ENCODE data around the gene LRRC7.

LRRC7 gene

GRCh38 chr1:69846267-69846666 is 278.5 kb downstream of the LRRC7 start:
- Histone ChIP-seq H3K9me2 (replicated peaks; ENCODE audit: low read depth, low read length) (no peaks in the 10 kb centered on the region), H3F3A (ENCODE audit: low read depth) (no peaks in the 10 kb centered on the region), H3K79me2 (ENCODE audit: insufficient read depth, low read length) (no peaks in the 10 kb centered on the region), H3K9me3 (ENCODE audit: insufficient read depth, low read depth, low read length) (no peaks in the 10 kb centered on the region), H3K4me2 (ENCODE audit: low read depth, low read length, poor library complexity, severe bottlenecking) (no peak overlapping the region), H3K27me3 (ENCODE audit: insufficient read depth, low read length, poor library complexity, severe bottlenecking) (no peaks in the 10 kb centered on the region), H3K36me3 (ENCODE audit: insufficient read depth, low read length) (no peaks in the 10 kb centered on the region), H4K20me1 (ENCODE audit: insufficient read depth, low read length, poor library complexity, severe bottlenecking) (no peaks in the 10 kb centered on the region), H3K9ac (ENCODE audit: low read depth, low read length, poor library complexity, severe bottlenecking) (no peak overlapping the region), H3K4me1 (ENCODE audit: insufficient read depth, low read length, poor library complexity, severe bottlenecking) (no peaks in the 10 kb centered on the region), H2AFZ (ENCODE audit: low read length) (0 out of 2 replicates have a peak overlapping the region, but pooled peaks have one; percentile 6), H3K4me3 (ENCODE audit: low read length, poor library complexity, severe bottlenecking) (no peak overlapping the region)
- no peak for TF ChIP-seq EZH2phosphoT487 (IDR thresholded peaks at IDR 0.05; ENCODE audit: borderline replicate concordance)
- TF ChIP-seq, protein P1, sequence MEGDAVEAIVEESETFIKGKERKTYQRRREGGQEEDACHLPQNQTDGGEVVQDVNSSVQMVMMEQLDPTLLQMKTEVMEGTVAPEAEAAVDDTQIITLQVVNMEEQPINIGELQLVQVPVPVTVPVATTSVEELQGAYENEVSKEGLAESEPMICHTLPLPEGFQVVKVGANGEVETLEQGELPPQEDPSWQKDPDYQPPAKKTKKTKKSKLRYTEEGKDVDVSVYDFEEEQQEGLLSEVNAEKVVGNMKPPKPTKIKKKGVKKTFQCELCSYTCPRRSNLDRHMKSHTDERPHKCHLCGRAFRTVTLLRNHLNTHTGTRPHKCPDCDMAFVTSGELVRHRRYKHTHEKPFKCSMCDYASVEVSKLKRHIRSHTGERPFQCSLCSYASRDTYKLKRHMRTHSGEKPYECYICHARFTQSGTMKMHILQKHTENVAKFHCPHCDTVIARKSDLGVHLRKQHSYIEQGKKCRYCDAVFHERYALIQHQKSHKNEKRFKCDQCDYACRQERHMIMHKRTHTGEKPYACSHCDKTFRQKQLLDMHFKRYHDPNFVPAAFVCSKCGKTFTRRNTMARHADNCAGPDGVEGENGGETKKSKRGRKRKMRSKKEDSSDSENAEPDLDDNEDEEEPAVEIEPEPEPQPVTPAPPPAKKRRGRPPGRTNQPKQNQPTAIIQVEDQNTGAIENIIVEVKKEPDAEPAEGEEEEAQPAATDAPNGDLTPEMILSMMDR (conservative IDR thresholded peaks at IDR 0.05; ENCODE audit: low read length): no peak

DNA sequence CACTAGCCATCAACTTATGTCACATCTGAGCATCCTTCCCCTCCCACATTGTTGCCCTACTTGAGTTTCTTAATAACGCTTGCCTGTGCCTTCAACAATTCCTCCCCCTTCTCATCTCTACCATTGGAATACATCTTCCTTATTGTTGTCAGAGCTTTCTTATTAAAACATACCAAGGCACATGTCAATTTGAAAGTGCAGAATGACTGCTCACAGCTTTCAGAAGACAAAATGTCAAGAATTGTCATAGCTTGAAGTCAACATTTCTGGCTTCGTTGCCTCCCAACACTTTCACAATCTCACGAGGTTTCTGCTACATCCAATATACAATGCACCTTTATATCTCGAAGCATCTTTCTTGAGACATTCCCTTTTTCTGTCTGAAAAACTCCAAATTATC is 279.9 kb downstream of the LRRC7 start:
- H3K4me1 ChIP-seq (ENCODE audit: insufficient read depth, low read length, poor library complexity, severe bottlenecking): no peaks in the 10 kb centered on the region
- H3K36me3 ChIP-seq (ENCODE audit: insufficient read depth, low read length): no peaks in the 10 kb centered on the region
- no peaks in the 10 kb centered on the region for H3F3A ChIP-seq (ENCODE audit: low read depth)
- H3K9me2 ChIP-seq (replicated peaks; ENCODE audit: low read depth, low read length): no peaks in the 10 kb centered on the region
- no peaks in the 10 kb centered on the region for H3K9me3 ChIP-seq (ENCODE audit: insufficient read depth, low read depth, low read length)
- no peaks in the 10 kb centered on the region for H3K27me3 ChIP-seq (ENCODE audit: insufficient read depth, low read length, poor library complexity, severe bottlenecking)
- no peak overlapping the region for H3K4me3 ChIP-seq (ENCODE audit: low read length, poor library complexity, severe bottlenecking)
- no peak overlapping the region for H3K4me2 ChIP-seq (ENCODE audit: low read depth, low read length, poor library complexity, severe bottlenecking)
- H4K20me1 ChIP-seq (ENCODE audit: insufficient read depth, low read length, poor library complexity, severe bottlenecking): no peaks in the 10 kb centered on the region
- H2AFZ ChIP-seq (ENCODE audit: low read length): no peak overlapping the region
- H3K79me2 ChIP-seq (ENCODE audit: insufficient read depth, low read length): no peaks in the 10 kb centered on the region
- TF ChIP-seq, protein P1 (conservative IDR thresholded peaks at IDR 0.05; ENCODE audit: low read length): no peak
- TF ChIP-seq EZH2phosphoT487 (IDR thresholded peaks at IDR 0.05; ENCODE audit: borderline replicate concordance): no peak
- H3K9ac ChIP-seq (ENCODE audit: low read depth, low read length, poor library complexity, severe bottlenecking): no peak overlapping the region

- Histone ChIP-seq H3K4me3 (ENCODE audit: low read length, poor library complexity, severe bottlenecking) (no peak overlapping the region), H3K4me2 (ENCODE audit: low read depth, low read length, poor library complexity, severe bottlenecking) (no peak overlapping the region), H3K27me3 (ENCODE audit: insufficient read depth, low read length, poor library complexity, severe bottlenecking) (no peaks in the 10 kb centered on the region), H3K9ac (ENCODE audit: low read depth, low read length, poor library complexity, severe bottlenecking) (no peak overlapping the region), H3K36me3 (ENCODE audit: insufficient read depth, low read length) (no peaks in the 10 kb centered on the region), H3K4me1 (ENCODE audit: insufficient read depth, low read length, poor library complexity, severe bottlenecking) (no peaks in the 10 kb centered on the region), H3K9me3 (ENCODE audit: insufficient read depth, low read depth, low read length) (no peaks in the 10 kb centered on the region), H3F3A (ENCODE audit: low read depth) (no peaks in the 10 kb centered on the region), H3K79me2 (ENCODE audit: insufficient read depth, low read length) (no peaks in the 10 kb centered on the region), H4K20me1 (ENCODE audit: insufficient read depth, low read length, poor library complexity, severe bottlenecking) (no peaks in the 10 kb centered on the region), H2AFZ (ENCODE audit: low read length) (no peak overlapping the region), H3K9me2 (replicated peaks; ENCODE audit: low read depth, low read length) (no peaks in the 10 kb centered on the region)
- no peak for TF ChIP-seq EZH2phosphoT487 (IDR thresholded peaks at IDR 0.05; ENCODE audit: borderline replicate concordance)
- TF ChIP-seq, protein P1 (conservative IDR thresholded peaks at IDR 0.05; ENCODE audit: low read length): no peak
These were observed 284.4 kb downstream of the LRRC7 start for GRCh38 chr1:69852151-69852550.
